NCI-H1417 (cell line): ENCODE results near the gene GALNS.
"Not testable (repeated sequence)": the region's sequence is repeated elsewhere in the genome, so short reads cannot be mapped to it uniquely, and the experiment has no call there.

Experiments
- DNase-seq, 3 experiments: peaks; one replicate each; lab custom pipeline; 2025; lab: John Stamatoyannopoulos, UW

The GALNS gene

GRCh38 chr16:88836791-88837190 lies 20.0 kb downstream of the GALNS start:
- DNase-seq, result no peak

- no peak for DNase-seq
Measured at GRCh38 chr16:88835818-88836217, 20.9 kb downstream of the GALNS start.

GRCh38 chr16:88835383-88835782 lies 21.4 kb downstream of the GALNS start:
- DNase-seq, result no peak

- no peak for DNase-seq
Measured at GRCh38 chr16:88834670-88835069, 22.1 kb downstream of the GALNS start.

GRCh38 chr16:88833086-88833485 lies 23.7 kb downstream of the GALNS start:
- no peak for DNase-seq

- DNase-seq, result no peak
Measured at GRCh38 chr16:88831838-88832237, 24.9 kb downstream of the GALNS start.

GRCh38 chr16:88830783-88831182 lies 26.0 kb downstream of the GALNS start:
- DNase-seq, result no peak

GRCh38 chr16:88830258-88830657 lies 26.5 kb downstream of the GALNS start:
- no peak for DNase-seq

GRCh38 chr16:88828711-88829110 lies 28.0 kb downstream of the GALNS start:
- no peak for DNase-seq

GRCh38 chr16:88827727-88828126 lies 29.0 kb downstream of the GALNS start:
- no peak for DNase-seq

GRCh38 chr16:88826070-88826840 lies 30.5 kb downstream of the GALNS start:
- no peak for DNase-seq

GRCh38 chr16:88825146-88825545 lies 31.6 kb downstream of the GALNS start:
- DNase-seq, result no peak

GRCh38 chr16:88824256-88825077 lies 32.3 kb downstream of the GALNS start:
- DNase-seq, result no peak

GRCh38 chr16:88823646-88824045 lies 33.1 kb downstream of the GALNS start:
- not testable (repeated sequence) for DNase-seq

GRCh38 chr16:88822281-88823040 lies 34.3 kb downstream of the GALNS start:
- DNase-seq, result no peak

- no peak for DNase-seq
Measured at GRCh38 chr16:88821168-88821850, 35.4 kb downstream of the GALNS start.

GRCh38 chr16:88820385-88821025 lies 36.2 kb downstream of the GALNS start:
- no peak for DNase-seq

GRCh38 chr16:88819126-88819525 lies 37.6 kb downstream of the GALNS start:
- DNase-seq, result no peak

- no peak for DNase-seq
Measured at GRCh38 chr16:88818575-88818874, 38.2 kb downstream of the GALNS start.

GRCh38 chr16:88817785-88818574 lies 38.8 kb downstream of the GALNS start:
- no peak for DNase-seq
